Stimulated activated CD8-positive, alpha-beta memory T cell treated with anti-CD3 and anti-CD28 coated beads, Interleukin-12 subunit alpha, Interleukin-12 subunit beta, amount 100 ng/mL, for 4 hours (primary cell): ENCODE results near the gene MAML2.

Source experiments
- DNase-seq: peaks from one replicate; pipeline ENCODE4 v3.0.0-alpha.2; 2020; ENCODE audit warnings: low read depth

Gene MAML2

GRCh38 chr11:96036863-96037262, 306.1 kb downstream of the MAML2 start:
- no peak for DNase-seq

GRCh38 chr11:96035740-96036078, 307.3 kb downstream of the MAML2 start:
- DNase-seq: no peak

GRCh38 chr11:96035031-96035739, 307.8 kb downstream of the MAML2 start:
- DNase-seq: no peak

- no peak for DNase-seq
Observed at GRCh38 chr11:96033599-96033998, 309.4 kb downstream of the MAML2 start.

- DNase-seq: no peak
Observed at GRCh38 chr11:96033095-96033494, 309.9 kb downstream of the MAML2 start.

GRCh38 chr11:96028746-96029145, 314.2 kb downstream of the MAML2 start:
- DNase-seq: no peak

GRCh38 chr11:96027021-96027420, 316.0 kb downstream of the MAML2 start:
- DNase-seq: no peak

- no peak for DNase-seq
Observed at GRCh38 chr11:96026310-96026709, 316.7 kb downstream of the MAML2 start.

GRCh38 chr11:96024666-96025065, 318.3 kb downstream of the MAML2 start:
- no peak for DNase-seq

GRCh38 chr11:96023275-96023674, 319.7 kb downstream of the MAML2 start:
- no peak for DNase-seq

GRCh38 chr11:96021901-96022650, 320.9 kb downstream of the MAML2 start:
- no peak for DNase-seq

- DNase-seq: no peak
Observed at GRCh38 chr11:96019810-96020747, 322.9 kb downstream of the MAML2 start.

GRCh38 chr11:96019281-96019680, 323.7 kb downstream of the MAML2 start:
- DNase-seq: no peak

- DNase-seq: no peak
Observed at GRCh38 chr11:96017856-96018255, 325.1 kb downstream of the MAML2 start.

GRCh38 chr11:96016978-96017502, 326.0 kb downstream of the MAML2 start:
- no peak for DNase-seq

GRCh38 chr11:96015906-96016565, 327.0 kb downstream of the MAML2 start:
- DNase-seq: no peak

GRCh38 chr11:96014217-96014616, 328.8 kb downstream of the MAML2 start:
- no peak for DNase-seq

- DNase-seq: no peak
Observed at GRCh38 chr11:96013461-96014213, 329.4 kb downstream of the MAML2 start.

- DNase-seq: peak; percentile 30
Observed at GRCh38 chr11:96012086-96012824, 330.7 kb downstream of the MAML2 start.

- no peak for DNase-seq
Observed at GRCh38 chr11:96010683-96011082, 332.3 kb downstream of the MAML2 start.
